ENCODE data around the gene PDE2A. TPM values are rescaled to one million over a fixed set of nuclear protein-coding genes. Genes with fewer than 3 reads are reported as not detected.

Gene PDE2A
- total RNA-seq, 4 donors from 2014 or later = 26.1 to 34.1 (median 30.6) TPM

DNA sequence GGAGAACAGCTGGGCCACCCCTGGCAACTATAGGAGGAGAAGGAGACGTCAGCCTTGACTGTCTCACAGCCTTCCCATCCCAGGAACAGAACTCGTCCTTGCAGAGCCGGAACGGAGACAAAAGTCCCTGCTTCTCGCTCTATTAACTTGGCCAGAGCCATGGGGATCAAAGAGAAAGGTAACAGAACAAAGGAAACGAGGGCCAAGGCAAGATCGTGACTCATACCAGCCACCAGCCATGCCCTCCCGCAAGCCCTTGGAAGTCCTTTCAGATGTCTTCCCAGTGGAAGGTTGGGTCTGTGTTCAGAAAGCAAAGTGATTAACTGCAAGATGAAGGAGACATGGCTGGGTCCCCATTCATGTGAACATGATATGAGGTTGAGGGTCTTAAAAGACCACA is 64.7 kb downstream of the PDE2A start:
- intact Hi-C loops (cut with DNase I; ENCODE audit: low total_unique reads) = no loop called here
- H3K4me3 ChIP-seq (ENCODE audit: low read depth, poor library complexity, severe bottlenecking) = no peak overlapping the region
- 71 to 75% methylated on average over 8 of the region's 8 CpGs for WGBS, 2 donors
- TF ChIP-seq, protein P1, sequence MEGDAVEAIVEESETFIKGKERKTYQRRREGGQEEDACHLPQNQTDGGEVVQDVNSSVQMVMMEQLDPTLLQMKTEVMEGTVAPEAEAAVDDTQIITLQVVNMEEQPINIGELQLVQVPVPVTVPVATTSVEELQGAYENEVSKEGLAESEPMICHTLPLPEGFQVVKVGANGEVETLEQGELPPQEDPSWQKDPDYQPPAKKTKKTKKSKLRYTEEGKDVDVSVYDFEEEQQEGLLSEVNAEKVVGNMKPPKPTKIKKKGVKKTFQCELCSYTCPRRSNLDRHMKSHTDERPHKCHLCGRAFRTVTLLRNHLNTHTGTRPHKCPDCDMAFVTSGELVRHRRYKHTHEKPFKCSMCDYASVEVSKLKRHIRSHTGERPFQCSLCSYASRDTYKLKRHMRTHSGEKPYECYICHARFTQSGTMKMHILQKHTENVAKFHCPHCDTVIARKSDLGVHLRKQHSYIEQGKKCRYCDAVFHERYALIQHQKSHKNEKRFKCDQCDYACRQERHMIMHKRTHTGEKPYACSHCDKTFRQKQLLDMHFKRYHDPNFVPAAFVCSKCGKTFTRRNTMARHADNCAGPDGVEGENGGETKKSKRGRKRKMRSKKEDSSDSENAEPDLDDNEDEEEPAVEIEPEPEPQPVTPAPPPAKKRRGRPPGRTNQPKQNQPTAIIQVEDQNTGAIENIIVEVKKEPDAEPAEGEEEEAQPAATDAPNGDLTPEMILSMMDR (IDR thresholded peaks at IDR 0.05) = no peak
- TF ChIP-seq POLR2A (IDR thresholded peaks at IDR 0.05) = no peak
- DNase-seq (ENCODE audit: low spot score in 2 of 2) = no peak

DNA sequence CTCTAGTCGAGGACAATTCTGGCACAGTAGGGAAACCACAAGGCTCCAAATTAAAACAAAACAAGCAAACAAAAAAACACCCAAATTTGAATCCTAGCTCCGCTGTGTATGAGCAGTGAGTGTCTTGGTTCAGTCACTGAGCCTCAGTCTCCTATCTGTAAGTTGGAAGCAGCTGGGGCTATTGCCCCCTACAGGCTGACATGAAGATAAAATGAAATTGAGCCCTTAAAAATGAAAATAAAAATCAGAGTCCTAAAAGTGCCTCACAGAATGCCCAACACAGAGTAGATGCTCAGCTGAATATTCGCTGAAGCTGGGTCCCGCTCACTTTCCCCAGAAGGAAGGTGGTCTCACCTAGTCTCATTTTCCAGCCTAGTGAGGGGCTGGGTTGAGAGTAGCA is 65.2 kb downstream of the PDE2A start:
- H3K4me3 ChIP-seq (ENCODE audit: low read depth, poor library complexity, severe bottlenecking) = no peak overlapping the region
- TF ChIP-seq POLR2A (IDR thresholded peaks at IDR 0.05) = no peak
- TF ChIP-seq, protein P1 (IDR thresholded peaks at IDR 0.05) = no peak
- WGBS, 2 donors = 75 to 89% methylated on average over 4 of the region's 4 CpGs
- no peak for DNase-seq (ENCODE audit: low spot score in 2 of 2)
- intact Hi-C loops (cut with DNase I; ENCODE audit: low total_unique reads) = no loop called here

- intact Hi-C loops (cut with DNase I; ENCODE audit: low total_unique reads) = no loop called here
Measured at GRCh38 chr11:72607496-72607895, 66.7 kb downstream of the PDE2A start.

DNA sequence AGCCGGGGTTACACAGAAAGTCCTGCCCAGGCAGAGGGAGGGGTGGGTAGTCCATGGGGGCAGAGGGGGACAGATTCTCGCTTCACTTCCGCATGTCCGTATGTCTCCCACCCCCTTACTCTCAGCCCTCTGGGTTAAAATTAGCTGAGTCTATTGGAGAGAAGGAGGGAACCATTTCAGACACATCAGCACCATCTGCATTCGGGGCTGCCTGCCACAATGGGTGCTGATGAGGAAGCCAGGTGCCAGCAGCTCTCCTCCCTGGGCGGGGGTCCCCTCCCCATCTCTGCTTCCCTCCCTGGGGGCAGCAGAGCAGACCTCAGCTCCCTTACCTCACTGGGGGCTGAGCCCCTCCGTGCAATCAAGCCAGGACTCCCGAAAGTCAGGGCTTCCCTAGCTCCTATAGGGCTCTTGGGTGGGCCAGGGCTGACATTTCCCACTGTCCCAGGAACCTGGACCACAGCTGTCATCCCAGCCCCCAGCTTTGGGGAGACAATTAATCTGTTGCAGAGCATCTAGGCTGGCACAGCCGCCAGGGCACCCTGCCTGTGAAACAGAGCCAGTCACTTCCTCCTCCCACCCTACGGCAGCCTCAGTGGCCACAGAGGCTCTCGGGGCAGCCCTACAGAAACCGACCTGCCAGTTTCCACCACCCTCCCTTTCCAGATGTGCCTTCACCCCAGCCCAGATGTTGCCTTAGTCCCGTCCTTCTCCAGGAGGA is 67.3 kb downstream of the PDE2A start:
- intact Hi-C loops (cut with DNase I; ENCODE audit: low total_unique reads) = no loop called here
- WGBS, 2 donors = 42 to 59% methylated on average over 12 to 13 of the region's 13 CpGs
- no peak for TF ChIP-seq POLR2A (IDR thresholded peaks at IDR 0.05)
- TF ChIP-seq, protein P1 (IDR thresholded peaks at IDR 0.05) = no peak
- DNase-seq (ENCODE audit: low spot score in 2 of 2) = no peak
- no peak overlapping the region for H3K4me3 ChIP-seq (ENCODE audit: low read depth, poor library complexity, severe bottlenecking)

More at GRCh38 chr11:72607496-72607895, 66.7 kb downstream of the PDE2A start:
- DNase-seq (ENCODE audit: low spot score in 2 of 2) = no peak
- WGBS, 2 donors = 82 to 89% methylated on average over 2 of the region's 2 CpGs
- H3K4me3 ChIP-seq (ENCODE audit: low read depth, poor library complexity, severe bottlenecking) = no peak overlapping the region
- no peak for TF ChIP-seq POLR2A (IDR thresholded peaks at IDR 0.05)

DNA sequence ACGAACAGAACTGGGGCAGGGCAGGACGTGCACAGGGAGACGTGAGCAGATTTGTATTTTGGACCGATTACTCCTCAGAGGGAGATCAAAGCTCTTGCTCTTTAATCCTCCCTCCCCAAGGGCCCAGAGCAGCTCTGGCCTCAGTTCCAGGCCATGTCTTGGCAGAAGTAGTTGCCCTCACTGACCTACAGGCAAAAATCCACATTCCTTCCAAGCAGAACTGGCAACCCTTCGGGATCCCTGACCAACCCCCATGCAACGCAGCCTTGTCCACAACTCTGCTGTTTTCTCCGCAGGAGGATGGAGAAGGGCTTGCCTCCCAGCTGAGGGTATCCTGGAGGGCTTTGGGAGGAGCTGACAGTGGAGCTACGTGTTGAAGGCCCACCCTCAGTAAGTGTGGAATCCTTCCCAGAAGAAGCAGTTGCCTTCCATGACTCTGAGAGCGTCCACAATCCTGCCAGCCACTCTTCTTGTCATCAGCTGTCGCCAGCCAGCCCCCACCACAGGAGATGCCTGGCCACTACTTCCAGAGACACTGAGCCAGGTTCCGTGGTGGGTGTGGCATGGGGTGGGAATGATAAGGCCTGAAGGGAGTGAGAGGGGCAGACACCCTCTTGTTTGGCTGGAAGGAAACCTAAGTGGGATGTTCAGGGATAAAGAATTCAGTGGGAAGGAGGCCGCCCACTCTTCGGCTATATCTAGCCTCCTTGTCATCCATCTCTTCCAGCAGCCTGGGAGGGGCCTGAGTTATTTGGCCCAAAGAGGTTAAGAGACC is 68.1 kb downstream of the PDE2A start:
- no peak for DNase-seq (ENCODE audit: low spot score in 2 of 2)
- WGBS, 2 donors = 48 to 50% methylated on average over 13 of the region's 13 CpGs
- intact Hi-C loops (cut with DNase I; ENCODE audit: low total_unique reads) = no loop called here
- H3K4me3 ChIP-seq (ENCODE audit: low read depth, poor library complexity, severe bottlenecking) = no peak overlapping the region
- TF ChIP-seq POLR2A (IDR thresholded peaks at IDR 0.05) = no peak
- TF ChIP-seq, protein P1 (IDR thresholded peaks at IDR 0.05) = no peak

DNA sequence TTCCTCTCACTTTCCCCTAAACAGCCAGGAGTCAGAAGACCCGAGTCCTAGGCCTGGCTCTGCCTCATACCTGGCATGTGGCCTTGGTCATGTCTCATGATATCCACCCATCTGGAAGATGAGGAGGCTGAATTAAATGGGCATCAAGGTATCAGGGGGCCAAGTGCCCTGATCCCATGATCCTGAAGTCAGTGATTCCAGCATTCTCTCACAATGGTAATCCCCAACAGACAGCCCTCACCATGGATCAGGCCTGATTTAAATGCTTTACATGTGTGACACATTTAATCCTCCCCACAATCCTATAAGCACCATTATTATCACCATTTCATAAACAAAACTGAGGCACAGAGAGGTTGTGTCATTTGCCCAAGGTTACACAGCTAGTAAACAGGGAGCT is 70.0 kb downstream of the PDE2A start:
- WGBS, 2 donors = 45 to 62% methylated on average over 1 of the region's 1 CpG
- H3K4me3 ChIP-seq (ENCODE audit: low read depth, poor library complexity, severe bottlenecking) = no peak overlapping the region
- TF ChIP-seq, protein P1 (IDR thresholded peaks at IDR 0.05) = no peak
- TF ChIP-seq POLR2A (IDR thresholded peaks at IDR 0.05) = no peak
- no peak for DNase-seq (ENCODE audit: low spot score in 2 of 2)
- intact Hi-C loops (cut with DNase I; ENCODE audit: low total_unique reads) = no loop called here

All from lower leg skin (tissue), 4 donors.